ENCODE data around the gene UNC13D. TPM values are rescaled to one million over a fixed set of nuclear protein-coding genes. Genes with fewer than 3 reads are reported as not detected.

The UNC13D gene
- total RNA-seq (2013) = 61.7 TPM
- polyA plus RNA-seq (100 to 1,000 TPM in 1 of 3 donors, 10 to 100 TPM in 2; 28.4 to 111 (median 53.3) TPM), polyA minus RNA-seq (78.8 and 107 TPM in 2 replicates), total RNA-seq (14.7 to 102 (median 71.2) reads per million in 11 experiments)

GRCh38 chr17:75843577-75844529 lies at the start of gene UNC13D:
Gene UNC13D, minus strand, starts transcription at chr17:75844404. Its CDS starts 67 bp downstream, at chr17:75844337.
- H2AFZ ChIP-seq (ENCODE audit: insufficient read depth, low read depth, low read length, poor library complexity, severe bottlenecking) = peak within 1 kb of the TSS; percentile 89
- H3K36me3 ChIP-seq (replicated peaks in 1 of 2; ENCODE audit: control insufficient read depth in 1 of 2, insufficient read depth in 2 of 2, low read length in 2 of 2) = peaks cover 56 to 62% of the 10 kb centered on the region in 2 donors
- intact Hi-C loops (cut with micrococcal nuclease) = loop anchor here in 1 of 2 donors (10.0 kb wide), 1 partner anchor 179 kb away; the partner anchor contains the start of genes RECQL5 and SAP30BP

More at GRCh38 chr17:75843577-75844529, at the start of gene UNC13D:
- peaks cover 23% of the 10 kb centered on the region for H3K4me1 Mint-ChIP-seq
- Histone ChIP-seq H3K4me1 (ENCODE audit: control insufficient read depth in 1 of 2, insufficient read depth in 2 of 2, low read length in 2 of 2) (peaks cover 33 to 49% of the 10 kb centered on the region in 2 donors), H3K27me3 (ENCODE audit: control insufficient read depth in 2 of 2, insufficient read depth in 2 of 2, low read length in 2 of 2) (no peaks in the 10 kb centered on the region), H3K4me2 (replicated peaks; ENCODE audit: extremely low read depth, low read length, poor library complexity, severe bottlenecking) (peak within 1 kb of the TSS; percentile 86), H4K20me1 (ENCODE audit: insufficient read depth, low read length) (peaks cover 70% of the 10 kb centered on the region), H3K4me3 (replicated peaks in 1 of 3; ENCODE audit: low read depth in 2 of 3, low read length in 3 of 3) (peak within 1 kb of the TSS; percentile 59 to 91 (median 89)), H3K79me2 (ENCODE audit: insufficient read depth, low read length) (peaks cover 37% of the 10 kb centered on the region), H3K9me3 (replicated peaks in 1 of 2; ENCODE audit: control insufficient read depth in 1 of 2, insufficient read depth in 1 of 2, low read length in 2 of 2) (no peaks in the 10 kb centered on the region), H3K9ac (ENCODE audit: insufficient read depth, low read length, poor library complexity, severe bottlenecking) (peak within 1 kb of the TSS; percentile 85), H3K27ac (ENCODE audit: low read depth in 1 of 2, low read length in 2 of 2) (peak within 1 kb of the TSS; percentile 87)
- no peaks in the 10 kb centered on the region for H3K27me3 Mint-ChIP-seq (ENCODE audit: low read depth in 3 of 3)
- H3K9me3 Mint-ChIP-seq = no peaks in the 10 kb centered on the region
- 1% methylated on average over 20 of the region's 35 CpGs for WGBS (ENCODE audit: insufficient coverage)
- H3K27ac Mint-ChIP-seq = peak within 1 kb of the TSS; percentile 88 to 96 (median 92)
- DNase-seq = peak; percentile 70 to 81 (median 74)
- peaks cover 52 to 68% of the 10 kb centered on the region in 2 donors for H3K36me3 Mint-ChIP-seq
- peak within 1 kb of the TSS; percentile 89 to 97 for H3K4me3 Mint-ChIP-seq
- TF ChIP-seq, protein P1, sequence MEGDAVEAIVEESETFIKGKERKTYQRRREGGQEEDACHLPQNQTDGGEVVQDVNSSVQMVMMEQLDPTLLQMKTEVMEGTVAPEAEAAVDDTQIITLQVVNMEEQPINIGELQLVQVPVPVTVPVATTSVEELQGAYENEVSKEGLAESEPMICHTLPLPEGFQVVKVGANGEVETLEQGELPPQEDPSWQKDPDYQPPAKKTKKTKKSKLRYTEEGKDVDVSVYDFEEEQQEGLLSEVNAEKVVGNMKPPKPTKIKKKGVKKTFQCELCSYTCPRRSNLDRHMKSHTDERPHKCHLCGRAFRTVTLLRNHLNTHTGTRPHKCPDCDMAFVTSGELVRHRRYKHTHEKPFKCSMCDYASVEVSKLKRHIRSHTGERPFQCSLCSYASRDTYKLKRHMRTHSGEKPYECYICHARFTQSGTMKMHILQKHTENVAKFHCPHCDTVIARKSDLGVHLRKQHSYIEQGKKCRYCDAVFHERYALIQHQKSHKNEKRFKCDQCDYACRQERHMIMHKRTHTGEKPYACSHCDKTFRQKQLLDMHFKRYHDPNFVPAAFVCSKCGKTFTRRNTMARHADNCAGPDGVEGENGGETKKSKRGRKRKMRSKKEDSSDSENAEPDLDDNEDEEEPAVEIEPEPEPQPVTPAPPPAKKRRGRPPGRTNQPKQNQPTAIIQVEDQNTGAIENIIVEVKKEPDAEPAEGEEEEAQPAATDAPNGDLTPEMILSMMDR (IDR thresholded peaks at IDR 0.05) = peak; percentile 11
